NK-92 treated with Interleukin-12 subunit alpha and Interleukin-12 subunit beta, amount 100 ng/mL, for 24 hours (cell line): ENCODE results near the gene AGBL1.
"Not testable (repeated sequence)": the region's sequence is repeated elsewhere in the genome, so short reads cannot be mapped to it uniquely, and the experiment has no call there.

Source experiments
- DNase-seq: peaks from one replicate; lab custom pipeline; 2025; lab: John Stamatoyannopoulos, UW

The AGBL1 gene

GRCh38 chr15:86506401-86506800 is 426.7 kb downstream of the AGBL1 start:
- DNase-seq: no peak

GRCh38 chr15:86515625-86516024 is 436.0 kb downstream of the AGBL1 start:
- DNase-seq: no peak

GRCh38 chr15:86522721-86523120 is 443.1 kb downstream of the AGBL1 start:
- no peak for DNase-seq

GRCh38 chr15:86526938-86527690 is 447.4 kb downstream of the AGBL1 start:
- DNase-seq: no peak

DNA sequence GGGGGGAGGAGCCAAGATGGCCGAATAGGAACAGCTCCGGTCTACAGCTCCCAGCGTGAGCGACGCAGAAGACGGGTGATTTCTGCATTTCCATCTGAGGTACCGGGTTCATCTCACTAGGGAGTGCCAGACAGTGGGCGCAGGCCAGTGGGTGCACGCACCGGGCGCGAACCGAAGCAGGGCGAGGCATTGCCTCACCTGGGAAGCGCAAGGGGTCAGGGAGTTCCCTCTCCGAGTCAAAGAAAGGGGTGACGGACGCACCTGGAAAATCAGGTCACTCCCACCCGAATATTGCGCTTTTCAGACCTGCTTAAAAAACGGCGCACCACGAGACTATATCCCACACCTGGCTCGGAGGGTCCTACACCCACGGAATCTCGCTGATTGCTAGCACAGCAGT is 448.4 kb downstream of the AGBL1 start:
- DNase-seq: not testable (repeated sequence)

GRCh38 chr15:86538141-86538540 is 458.5 kb downstream of the AGBL1 start:
- no peak for DNase-seq

DNA sequence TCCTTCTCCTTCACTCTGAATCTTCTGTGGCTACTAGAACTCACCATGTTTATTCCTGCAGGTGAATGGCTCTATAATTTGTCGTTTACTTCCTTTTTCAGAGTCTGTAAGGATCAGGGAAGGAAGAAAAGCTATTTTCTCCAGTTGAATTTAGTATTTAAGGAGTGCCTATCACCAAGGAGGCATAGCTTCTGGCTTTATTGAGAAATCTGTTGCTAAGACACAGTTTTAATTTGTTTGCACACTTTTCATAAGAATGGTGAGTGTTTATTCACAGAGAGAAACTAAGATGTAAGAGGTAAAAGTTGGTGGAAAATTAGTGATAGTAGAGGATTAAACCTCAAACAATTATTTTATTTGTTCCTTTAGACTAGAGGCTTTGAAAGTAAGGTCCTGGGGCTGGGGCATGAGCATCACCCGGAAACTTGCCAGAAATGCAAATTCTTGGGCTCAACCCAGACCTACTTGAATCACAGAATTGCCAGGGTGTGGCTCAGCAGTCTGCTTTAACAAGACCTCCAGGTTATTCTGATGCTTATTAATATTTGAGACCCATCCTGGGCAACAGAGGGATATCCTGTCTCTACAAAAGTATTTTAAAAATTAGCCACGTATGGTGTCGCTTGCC is 461.3 kb downstream of the AGBL1 start:
- DNase-seq: no peak

DNA sequence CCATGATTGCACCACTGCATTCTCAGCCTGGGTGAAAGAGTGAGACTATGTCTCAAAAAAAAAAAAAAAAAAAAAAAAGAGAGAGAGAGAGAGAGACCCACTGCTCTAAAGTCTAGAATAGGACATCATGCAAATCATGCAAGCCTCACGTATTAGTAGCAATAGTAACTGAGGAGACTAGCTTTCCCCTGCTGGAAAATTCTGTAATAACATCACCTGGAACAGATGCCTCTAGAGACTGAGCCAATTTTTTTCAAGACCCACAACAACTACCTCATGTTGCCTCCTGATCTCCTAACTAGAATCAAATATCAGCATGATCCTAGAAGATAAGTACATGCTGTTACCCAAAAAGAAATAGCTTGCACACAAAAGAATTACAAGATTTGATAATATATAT is 461.9 kb downstream of the AGBL1 start:
- DNase-seq: no peak

DNA sequence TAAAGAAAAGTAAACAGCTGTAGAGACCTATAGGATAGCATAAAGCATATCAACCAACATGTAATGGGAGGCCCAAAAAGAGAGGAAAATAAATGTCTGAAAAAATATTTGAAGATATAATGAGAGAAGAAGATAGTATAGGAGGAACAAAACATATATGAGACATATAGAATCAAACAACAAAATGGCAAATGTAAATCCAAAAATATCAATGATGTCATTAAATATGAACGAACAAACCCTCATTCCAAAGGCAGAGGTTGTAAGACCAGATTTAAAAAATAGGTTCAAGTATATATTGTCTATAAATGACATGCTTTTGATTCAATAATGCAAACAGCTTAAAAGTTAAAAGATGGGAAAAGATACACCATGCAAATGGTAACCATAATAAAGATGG is 470.4 kb downstream of the AGBL1 start:
- DNase-seq: no peak

- no peak for DNase-seq
Measured at GRCh38 chr15:86553108-86553507, 473.4 kb downstream of the AGBL1 start.

DNA sequence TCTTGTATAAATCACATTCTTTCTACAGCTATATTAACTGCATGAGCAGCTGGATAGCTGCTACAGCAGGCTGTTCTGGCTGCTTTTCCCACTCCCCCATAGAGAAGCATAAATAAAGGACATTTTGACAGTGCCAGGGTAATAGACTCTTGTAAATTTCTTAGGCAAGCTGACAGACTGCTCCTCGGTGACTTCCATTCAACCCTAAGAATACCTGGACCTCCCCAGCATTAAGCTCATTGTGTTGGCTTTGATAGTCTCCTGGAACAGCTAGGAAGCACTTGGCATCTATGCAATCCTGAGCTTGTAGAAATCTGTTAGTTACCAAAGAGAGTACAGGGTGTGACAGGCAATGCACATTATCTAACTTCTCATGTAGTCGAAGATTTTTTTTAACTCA is 475.4 kb downstream of the AGBL1 start:
- DNase-seq: no peak

DNA sequence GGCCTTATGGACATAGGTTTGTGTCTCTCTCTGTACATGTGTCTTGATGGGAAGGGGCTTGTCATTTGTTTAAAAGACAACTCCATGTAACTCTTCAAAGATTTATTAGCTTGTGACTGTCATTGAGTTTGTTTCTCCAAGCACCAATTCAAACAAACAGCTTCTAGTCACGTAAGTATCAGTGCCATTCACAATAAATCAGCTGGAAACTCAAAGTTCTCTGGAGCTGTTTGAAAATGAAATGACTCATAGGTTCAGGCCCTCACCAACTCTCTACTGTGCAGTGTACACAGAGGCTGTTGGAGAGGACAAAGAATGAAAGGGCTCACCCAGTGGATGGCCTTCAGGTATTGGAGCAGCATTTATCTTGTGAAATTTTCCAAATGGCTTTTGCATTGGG is 476.3 kb downstream of the AGBL1 start:
- no peak for DNase-seq

DNA sequence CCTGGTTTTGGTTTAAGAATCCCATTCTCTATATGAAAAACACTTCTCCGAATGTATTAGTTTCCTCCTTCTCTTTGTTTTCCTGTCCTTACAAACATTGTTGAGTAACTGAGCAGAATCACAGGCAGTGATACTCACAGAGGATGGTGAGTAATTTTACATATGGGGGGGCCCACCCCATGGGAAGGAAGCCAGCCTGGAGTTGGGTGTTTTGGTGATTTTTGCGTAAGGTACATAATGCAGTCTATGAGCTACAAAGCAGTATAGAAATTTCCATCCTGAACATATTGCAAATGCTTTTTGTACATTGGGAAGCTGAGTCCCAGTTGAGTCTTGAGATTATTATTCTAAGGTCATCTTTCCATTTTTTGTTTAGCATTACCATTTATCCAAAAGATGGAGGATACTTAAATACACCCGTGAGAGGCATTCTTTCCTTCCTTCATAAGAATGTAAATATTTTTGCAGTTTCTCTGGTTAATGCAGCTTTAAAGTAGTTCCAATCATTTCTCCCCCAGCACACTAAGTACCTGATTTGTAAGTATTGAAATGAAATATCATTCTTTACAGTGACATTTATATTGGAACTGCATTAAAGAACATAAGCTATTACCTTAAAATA is 476.8 kb downstream of the AGBL1 start:
- no peak for DNase-seq

- no peak for DNase-seq
Measured at GRCh38 chr15:86557018-86557550, 477.4 kb downstream of the AGBL1 start.

- no peak for DNase-seq
Measured at GRCh38 chr15:86558252-86558651, 478.6 kb downstream of the AGBL1 start.

GRCh38 chr15:86558686-86559085 is 479.0 kb downstream of the AGBL1 start:
- DNase-seq: no peak

- DNase-seq: no peak
Measured at GRCh38 chr15:86568378-86568777, 488.7 kb downstream of the AGBL1 start.

DNA sequence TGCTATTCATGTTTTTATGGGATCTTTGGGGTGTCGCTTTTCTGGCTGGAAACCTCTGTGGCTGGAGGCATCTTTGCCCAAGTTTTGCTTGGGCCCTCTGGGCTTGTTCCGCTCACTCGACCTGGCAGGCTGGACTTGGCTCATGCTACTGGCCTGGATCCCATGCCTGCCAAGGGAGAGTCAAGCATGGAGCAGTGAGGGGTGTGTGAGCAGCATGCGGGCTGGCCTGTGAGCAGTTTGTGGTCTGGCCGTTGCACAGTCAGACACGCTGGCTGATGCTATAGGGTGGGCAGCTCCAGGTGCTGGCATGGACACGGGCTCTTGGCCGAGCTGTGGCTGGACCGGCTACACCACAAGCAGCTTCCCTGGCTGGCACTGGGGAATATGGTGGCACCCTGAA is 491.1 kb downstream of the AGBL1 start:
- DNase-seq: no peak

GRCh38 chr15:86571873-86572272 is 492.2 kb downstream of the AGBL1 start:
- DNase-seq: no peak

- DNase-seq: no peak
Measured at GRCh38 chr15:86572368-86572841, 492.7 kb downstream of the AGBL1 start.

DNA sequence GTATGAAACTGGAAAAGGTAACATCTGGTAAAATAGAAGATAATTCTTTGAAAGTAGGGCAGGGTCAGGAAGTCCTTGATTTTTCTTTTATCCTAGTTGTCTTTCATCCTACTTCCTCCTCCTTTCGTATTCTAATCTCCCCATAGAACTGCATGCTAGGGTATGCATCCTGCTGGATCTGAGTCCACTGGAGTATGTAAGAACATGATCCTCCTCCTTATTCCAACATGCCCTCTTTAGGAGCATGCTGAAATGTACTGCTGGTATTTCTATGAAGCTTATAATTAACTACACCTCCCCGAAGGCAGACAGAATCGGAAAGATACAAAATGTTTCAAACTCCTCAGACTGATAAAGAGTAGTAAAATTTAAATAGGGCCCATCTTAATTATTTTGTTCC is 493.8 kb downstream of the AGBL1 start:
- DNase-seq: no peak

DNA sequence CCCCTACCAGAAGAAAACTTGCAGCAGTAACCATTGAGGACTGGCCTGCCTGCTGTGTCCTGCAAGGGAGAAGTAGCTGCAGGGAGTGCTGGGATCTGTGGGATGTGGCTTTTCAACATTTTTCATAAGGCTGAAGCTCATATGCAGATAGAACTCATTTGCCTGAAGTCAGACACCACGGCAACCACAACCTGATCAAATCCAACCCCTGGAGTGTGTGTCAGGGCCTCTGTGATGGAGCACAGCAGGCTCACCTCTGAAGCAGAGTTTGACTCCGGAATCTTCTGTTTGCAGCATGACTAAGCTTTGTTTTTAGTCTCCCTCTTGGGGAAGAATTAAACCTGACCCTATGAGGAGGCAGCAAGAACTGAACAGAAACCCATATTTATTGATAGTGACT is 508.7 kb downstream of the AGBL1 start:
- no peak for DNase-seq

- no peak for DNase-seq
Measured at GRCh38 chr15:86590461-86590860, 510.8 kb downstream of the AGBL1 start.
